Stimulated activated CD8-positive, alpha-beta memory T cell treated with anti-CD3 and anti-CD28 coated beads, Interleukin-12 subunit alpha, Interleukin-12 subunit beta, amount 100 ng/mL, for 4 hours (primary cell): ENCODE results near the gene DPP4.
"Not testable (repeated sequence)": the region's sequence is repeated elsewhere in the genome, so short reads cannot be mapped to it uniquely, and the experiment has no call there.

Source experiments
- DNase-seq: peaks from one replicate; pipeline ENCODE4 v3.0.0-alpha.2; 2020; ENCODE audit warnings: low read depth

The DPP4 gene

DNA sequence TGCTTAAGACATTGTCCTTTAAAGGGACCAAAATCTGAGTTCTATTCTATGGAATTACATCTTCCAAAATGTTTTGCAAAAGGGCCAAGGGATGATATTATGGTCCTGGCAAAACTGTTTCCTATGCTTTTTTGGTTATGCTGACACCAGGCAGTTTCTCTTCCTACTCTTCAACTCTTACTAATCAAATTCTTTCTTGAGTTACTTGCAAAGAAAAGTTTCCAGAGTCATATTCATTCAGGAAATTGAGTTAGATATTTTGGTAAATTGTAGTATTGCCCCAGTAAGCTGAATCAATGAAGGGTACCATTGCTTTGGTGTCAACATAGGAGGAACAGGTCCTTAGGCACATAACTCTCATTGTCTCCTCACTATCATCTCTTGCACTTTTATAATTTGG is 118.8 kb downstream of the DPP4 start:
- no peak for DNase-seq

- DNase-seq, result no peak
Observed at GRCh38 chr2:161954103-161954502, 119.9 kb downstream of the DPP4 start.

DNA sequence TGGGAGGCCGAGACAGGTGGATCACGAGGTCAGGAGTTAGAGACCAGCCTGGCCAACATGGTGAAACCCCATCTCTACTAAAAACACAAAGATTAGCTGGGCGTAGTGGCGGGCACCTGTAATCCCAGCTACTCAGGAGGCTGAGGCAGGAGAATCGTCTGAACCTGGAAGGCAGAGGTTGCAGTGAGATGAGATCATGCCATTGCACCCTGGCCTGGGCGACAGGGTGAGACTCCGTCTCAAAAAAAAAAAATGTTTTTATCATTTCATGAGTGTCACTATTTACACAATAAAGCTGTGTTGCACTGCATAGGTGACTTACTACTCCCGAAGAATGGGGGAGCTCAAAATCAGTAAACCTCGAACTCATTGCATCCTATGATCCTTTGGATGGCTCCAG is 120.6 kb downstream of the DPP4 start:
- DNase-seq, result not testable (repeated sequence)

DNA sequence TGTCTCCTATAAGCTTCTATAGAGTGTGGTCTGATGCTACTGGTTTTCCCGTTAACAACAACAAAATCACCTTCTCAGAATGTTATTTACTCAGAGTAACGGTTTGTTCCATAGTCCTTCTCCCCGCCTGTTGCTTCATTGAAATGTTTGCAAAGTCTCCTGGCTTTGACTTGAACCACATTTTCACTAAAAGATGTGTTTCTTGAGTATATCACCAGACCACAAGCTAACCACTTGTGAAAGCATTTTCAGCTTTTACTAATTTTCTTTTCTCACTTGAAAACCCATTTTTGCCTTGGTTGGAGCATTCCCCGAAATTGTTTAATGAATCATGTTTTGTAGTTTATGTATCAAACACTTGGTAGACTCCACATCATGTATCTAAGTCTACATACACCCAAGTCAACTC is 121.2 kb downstream of the DPP4 start:
- no peak for DNase-seq

- no peak for DNase-seq
Observed at GRCh38 chr2:161947836-161948235, 126.2 kb downstream of the DPP4 start.

DNA sequence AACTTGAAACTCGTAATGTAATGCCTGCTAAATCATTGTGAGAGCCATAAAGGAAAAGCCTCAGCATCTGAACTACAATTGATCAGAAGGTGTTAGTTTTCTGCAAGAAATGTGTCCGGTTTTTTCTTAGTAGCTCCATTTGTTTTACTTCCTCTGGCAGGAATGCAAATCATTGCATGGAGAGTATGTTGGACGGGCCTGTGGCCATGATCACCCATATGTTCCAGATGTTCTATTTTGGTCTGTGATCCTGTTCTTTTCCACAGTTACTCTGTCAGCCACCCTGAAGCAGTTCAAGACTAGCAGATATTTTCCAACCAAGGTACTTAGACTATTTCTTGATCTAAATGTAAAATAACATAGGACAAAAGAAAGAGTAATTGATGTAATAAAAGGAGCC is 126.6 kb downstream of the DPP4 start:
- DNase-seq, result no peak

- DNase-seq, result no peak
Observed at GRCh38 chr2:161946489-161947107, 127.4 kb downstream of the DPP4 start.

- no peak for DNase-seq
Observed at GRCh38 chr2:161943011-161943410, 131.0 kb downstream of the DPP4 start.
